ENCODE measurements around the gene DHDDS.

DHDDS gene

DNA sequence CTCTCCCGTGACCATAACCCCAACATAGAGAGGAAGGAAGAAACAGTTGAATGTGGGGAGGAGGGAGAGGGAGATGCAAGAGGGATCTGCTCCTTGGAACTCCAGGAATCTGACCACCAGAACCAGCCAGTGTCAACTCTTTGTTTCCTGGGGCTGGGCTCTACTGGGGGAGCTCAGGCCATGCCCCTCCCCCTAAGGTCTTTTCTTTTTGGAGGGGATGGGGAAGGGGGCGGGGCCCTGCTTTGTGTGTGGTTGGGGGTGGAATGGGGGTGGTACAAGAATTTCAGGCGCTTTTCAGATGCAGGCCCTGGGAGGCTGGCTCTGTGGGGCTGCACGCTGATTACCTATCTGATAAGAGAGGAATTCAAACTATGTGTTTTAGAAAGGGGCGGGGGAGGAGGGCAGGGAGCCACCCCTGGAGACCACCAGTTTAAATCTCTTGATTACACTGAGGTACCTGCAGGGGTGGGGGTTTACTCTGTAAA, 13.2 kb upstream of the DHDDS start:
- peak; percentile 91 for DNase-seq (ENCODE audit: low spot score)

DNA sequence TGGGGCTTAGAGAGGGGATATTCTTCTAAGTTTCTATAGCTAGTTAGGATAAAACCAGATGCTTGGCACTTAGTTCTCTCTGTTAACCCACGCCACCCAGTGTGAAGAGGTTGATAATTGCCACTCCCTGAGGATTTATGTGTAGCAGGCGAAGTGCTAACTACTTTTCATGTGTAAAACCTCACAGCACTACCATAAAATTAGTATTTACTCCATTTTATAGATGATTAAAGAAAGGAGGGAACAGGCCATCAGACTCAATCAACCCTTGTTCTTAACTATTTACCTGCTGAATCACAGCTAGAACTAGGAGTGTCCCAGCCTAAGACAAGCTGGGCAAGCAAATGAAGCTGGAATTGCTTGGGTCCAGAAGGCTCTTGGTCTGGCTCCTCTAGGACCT, 12.6 kb upstream of the DHDDS start:
- DNase-seq (ENCODE audit: low spot score), result no peak

- DNase-seq (ENCODE audit: low spot score), result peak; percentile 63
These were observed 2.4 kb upstream of the DHDDS start for GRCh38 chr1:26429721-26430120.

- DNase-seq (ENCODE audit: low spot score), result no peak
These were observed 672 bp downstream of the DHDDS start for GRCh38 chr1:26432793-26433192.

- DNase-seq (ENCODE audit: low spot score), result no peak
These were observed 2.1 kb downstream of the DHDDS start for GRCh38 chr1:26434161-26434752.

- DNase-seq (ENCODE audit: low spot score), result no peak
These were observed 5.9 kb downstream of the DHDDS start for GRCh38 chr1:26438041-26438440.

- DNase-seq (ENCODE audit: low spot score), result no peak
These were observed 8.1 kb downstream of the DHDDS start for GRCh38 chr1:26440259-26440658.

DNA sequence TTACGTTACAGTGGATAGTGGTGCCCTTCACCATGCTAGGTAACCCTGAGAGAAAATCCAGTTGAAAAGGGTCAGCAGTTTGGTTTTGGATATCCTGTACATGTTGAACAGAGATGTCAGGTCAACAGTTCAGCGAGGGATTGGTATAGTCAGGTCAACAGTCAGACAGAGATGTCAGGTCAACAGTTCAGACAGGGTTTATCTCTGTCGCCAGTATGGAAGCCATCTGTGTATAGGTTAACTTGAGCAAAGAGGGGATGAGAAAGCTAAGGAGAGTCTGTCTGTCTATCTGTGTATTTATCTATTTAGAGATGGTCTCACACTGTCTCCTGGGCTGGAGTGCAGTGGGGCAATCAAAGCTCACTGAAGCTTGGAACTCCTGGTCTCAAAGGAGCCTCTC, 17.7 kb downstream of the DHDDS start:
- DNase-seq (ENCODE audit: low spot score), result no peak

GRCh38 chr1:26450908-26451307, 18.8 kb downstream of the DHDDS start:
- no peak for DNase-seq (ENCODE audit: low spot score)

DNA sequence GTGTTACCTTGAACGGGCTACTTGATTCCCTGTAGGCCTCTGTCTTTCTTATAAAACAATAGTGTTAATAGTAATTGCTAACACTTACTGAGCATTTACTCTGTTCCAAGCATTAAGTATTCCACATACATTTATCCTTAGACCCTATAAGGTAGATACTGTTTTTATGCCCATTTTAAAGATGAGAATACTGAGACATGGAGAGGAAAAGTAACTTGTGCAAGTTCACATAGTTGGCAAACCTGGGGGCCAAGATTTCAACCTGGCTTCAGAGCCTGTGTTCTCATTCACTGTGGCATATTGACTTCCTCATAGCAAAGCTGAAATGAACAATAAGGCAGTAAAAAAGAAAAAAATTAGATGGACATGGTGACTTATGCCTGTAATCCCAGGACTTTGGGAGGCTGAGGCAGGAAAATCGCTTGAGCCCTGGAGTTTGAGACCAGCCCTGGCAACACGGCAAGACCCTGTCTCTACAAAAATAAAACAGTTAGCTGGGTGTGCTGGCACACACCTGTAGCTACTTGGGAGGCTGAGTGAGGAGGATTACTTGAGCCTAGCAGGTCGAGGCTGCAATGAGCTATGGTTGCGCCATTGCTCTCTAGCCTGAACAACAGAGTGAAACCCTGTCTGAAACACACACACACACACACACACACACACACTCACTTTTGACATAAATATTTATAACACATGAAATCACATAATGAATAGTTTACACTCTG, 20.5 kb downstream of the DHDDS start:
- DNase-seq (ENCODE audit: low spot score), result no peak

GRCh38 chr1:26459148-26459547, 27.0 kb downstream of the DHDDS start:
- no peak for DNase-seq (ENCODE audit: low spot score)

DNA sequence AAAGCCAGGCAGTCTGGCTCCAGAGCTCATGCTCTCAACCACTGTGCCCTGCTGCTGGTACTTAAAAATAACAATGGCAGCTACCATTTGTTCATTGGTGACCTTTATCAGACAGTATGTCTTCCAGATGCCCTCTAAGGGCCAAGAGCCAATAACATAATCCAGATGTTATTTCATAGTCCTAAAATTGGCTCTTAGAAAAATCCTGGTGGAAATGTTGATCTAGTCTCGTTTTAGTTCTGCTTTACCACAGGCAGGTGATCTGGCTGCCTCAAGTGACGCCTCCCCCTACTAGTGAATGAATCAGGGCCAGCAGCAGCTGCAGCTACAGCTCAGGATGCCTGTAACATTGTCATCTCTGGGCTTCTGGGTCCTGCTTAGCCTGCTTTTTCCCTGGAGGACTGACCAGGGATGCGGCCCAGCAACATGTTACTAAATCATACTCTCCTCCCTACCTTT, 27.5 kb downstream of the DHDDS start:
- DNase-seq (ENCODE audit: low spot score), result no peak

- DNase-seq (ENCODE audit: low spot score), result no peak
These were observed 36.8 kb downstream of the DHDDS start for GRCh38 chr1:26468911-26469310.

DNA sequence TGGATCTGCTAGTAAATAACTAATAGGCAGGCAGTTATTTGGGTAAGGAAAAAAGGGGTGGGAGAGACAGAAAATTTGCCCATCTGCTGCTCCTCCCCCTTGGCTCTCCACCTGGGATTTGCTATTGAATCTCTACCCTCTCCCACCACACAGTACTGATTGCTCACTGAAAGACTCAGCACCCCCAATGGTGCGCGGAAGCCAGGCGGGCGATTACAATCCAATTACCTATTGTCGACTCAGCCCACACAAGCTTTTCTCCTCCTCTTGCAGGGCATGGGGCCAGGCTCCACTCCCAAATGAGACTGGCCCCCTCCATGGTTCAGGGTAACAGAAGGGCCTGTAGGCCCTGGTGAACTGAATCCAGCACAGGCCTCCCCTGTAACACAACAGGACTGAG, 37.4 kb downstream of the DHDDS start:
- peak; percentile 56 for DNase-seq (ENCODE audit: low spot score)

DNA sequence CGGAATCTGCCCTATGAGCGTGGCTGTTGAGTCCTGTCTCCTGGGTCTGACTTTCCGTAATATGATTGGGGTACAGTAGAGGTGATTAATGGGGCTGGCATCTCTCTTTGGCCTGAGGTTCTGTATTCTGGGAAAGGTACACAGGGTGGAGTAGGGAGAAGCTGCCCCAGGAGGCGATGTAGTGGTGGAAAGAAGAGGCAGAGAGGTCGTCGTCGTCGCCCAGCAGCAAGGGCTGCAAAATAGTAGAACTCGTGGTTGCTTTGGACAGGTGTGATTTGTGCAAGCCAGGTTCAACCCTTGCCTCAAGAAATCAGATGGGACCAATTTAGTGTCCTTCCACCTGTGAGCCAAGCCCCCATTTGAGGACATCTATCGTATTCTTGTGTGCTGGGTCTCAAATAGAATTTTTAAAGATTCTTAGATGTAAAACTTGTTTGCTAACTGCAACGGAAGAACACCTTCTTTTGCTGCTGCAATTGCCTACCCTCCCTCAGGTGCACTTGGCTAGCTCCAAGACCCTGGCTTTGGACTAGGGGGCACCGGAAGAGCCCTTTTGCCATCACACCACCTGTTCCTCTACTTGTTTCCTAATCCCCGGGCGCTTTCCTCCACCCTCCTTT, 38.9 kb downstream of the DHDDS start:
- no peak for DNase-seq (ENCODE audit: low spot score)

GRCh38 chr1:26471498-26472319, 39.6 kb downstream of the DHDDS start:
- peak; percentile 89 for DNase-seq (ENCODE audit: low spot score)

DNA sequence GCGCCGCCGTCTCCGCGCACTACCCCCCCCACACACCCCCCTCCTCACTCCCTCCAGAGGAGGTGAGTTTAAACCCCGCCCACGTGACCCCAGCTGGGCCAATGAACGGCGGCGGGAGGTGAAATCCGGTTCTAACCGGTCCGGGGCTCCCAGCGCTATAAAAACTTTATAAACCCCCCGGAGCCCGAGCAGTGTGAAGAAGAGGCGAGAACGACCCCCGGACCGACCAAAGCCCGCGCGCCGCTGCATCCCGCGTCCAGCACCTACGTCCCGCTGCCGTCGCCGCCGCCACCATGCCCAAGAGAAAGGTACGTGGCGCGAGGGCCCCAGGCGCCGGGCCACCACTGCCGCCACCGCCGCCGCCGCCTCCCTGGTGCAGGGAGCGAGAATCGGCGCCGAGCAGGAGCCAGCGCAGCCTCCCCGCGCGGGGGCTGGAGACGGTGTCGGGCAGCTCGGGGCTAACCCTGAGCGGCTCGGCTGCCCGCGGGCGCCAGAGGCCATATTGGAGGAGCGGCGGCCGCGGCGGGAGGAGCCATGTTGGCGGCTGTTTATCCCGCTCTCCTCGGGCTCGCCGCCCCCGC, 40.3 kb downstream of the DHDDS start, which contains the start of gene HMGN2:
HMGN2 (plus strand) TSS at position 121 of the 581 bp plus-strand sequence; CDS start at position 294, 173 bp downstream.
- peak; percentile 94 for DNase-seq (ENCODE audit: low spot score)

- peak; percentile 97 for DNase-seq (ENCODE audit: low spot score)
These were observed 41.1 kb downstream of the DHDDS start for GRCh38 chr1:26472901-26473845.

- DNase-seq (ENCODE audit: low spot score), result no peak
These were observed 42.7 kb downstream of the DHDDS start for GRCh38 chr1:26474818-26475217.

DNA sequence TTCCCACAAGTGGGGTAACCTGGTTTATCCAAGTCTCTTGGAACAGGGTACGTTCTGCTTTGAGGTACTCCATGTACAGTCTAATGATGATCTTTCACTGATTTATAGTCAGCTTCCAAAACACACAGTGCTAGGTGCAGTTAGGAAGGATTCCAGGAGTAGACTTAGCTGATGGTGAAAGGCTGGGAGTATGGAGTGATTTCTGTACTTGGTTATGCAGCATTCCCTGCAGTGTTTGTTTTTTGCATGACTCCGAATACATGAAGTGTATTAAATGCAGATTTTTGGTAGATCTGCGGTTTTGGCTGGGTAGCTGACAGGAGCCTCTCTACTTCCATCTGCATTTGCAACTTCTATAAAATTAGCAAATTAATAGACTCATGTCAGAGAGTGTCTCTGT, 43.9 kb downstream of the DHDDS start:
- DNase-seq (ENCODE audit: low spot score), result no peak

GRCh38 chr1:26476958-26477357, 44.8 kb downstream of the DHDDS start:
- DNase-seq (ENCODE audit: low spot score), result no peak

Measured in ecto neural progenitor cell (in vitro differentiated cells).